ENCODE results near the gene JAGN1.
"Not testable (repeated sequence)": the region's sequence is repeated elsewhere in the genome, so short reads cannot be mapped to it uniquely, and the experiment has no call there.

DNA sequence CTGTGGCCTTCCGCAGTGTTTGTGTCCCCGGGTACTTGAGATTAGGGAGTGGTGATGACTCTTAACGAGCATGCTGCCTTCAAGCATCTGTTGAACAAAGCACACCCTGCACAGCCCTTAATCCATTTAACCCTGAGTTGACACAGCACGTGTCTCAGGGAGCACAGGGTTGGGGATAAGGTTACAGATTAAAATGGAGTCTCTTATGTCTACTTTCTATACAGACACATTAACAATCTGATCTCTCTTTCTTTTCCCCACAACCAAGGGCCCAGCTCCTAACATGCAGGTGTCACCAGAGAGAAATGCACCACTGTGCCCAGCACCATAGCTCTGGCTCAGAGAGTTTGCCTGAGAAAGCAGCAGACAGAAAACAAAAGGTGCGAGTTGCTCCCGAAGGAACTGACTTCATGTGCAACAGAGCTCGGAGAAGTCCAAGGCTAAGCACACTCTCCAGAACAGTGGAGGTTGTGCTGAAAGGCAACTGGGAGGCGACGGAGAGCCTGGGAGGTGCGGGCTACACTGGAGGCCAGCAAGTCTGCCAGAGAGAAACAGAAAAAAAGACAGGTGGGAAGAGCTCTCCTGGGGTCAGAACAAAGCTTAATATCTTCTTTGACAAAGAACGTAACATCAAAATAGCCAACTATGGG, 36.0 kb upstream of the JAGN1 start:
- TF ChIP-seq POLR2A (IDR thresholded peaks at IDR 0.05), result not testable (repeated sequence)
- TF ChIP-seq, protein P1, sequence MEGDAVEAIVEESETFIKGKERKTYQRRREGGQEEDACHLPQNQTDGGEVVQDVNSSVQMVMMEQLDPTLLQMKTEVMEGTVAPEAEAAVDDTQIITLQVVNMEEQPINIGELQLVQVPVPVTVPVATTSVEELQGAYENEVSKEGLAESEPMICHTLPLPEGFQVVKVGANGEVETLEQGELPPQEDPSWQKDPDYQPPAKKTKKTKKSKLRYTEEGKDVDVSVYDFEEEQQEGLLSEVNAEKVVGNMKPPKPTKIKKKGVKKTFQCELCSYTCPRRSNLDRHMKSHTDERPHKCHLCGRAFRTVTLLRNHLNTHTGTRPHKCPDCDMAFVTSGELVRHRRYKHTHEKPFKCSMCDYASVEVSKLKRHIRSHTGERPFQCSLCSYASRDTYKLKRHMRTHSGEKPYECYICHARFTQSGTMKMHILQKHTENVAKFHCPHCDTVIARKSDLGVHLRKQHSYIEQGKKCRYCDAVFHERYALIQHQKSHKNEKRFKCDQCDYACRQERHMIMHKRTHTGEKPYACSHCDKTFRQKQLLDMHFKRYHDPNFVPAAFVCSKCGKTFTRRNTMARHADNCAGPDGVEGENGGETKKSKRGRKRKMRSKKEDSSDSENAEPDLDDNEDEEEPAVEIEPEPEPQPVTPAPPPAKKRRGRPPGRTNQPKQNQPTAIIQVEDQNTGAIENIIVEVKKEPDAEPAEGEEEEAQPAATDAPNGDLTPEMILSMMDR (IDR thresholded peaks at IDR 0.05), result not testable (repeated sequence)

Measured in thyroid gland (tissue), 4 donors.